ENCODE measurements around the gene GLIS1.

DNA sequence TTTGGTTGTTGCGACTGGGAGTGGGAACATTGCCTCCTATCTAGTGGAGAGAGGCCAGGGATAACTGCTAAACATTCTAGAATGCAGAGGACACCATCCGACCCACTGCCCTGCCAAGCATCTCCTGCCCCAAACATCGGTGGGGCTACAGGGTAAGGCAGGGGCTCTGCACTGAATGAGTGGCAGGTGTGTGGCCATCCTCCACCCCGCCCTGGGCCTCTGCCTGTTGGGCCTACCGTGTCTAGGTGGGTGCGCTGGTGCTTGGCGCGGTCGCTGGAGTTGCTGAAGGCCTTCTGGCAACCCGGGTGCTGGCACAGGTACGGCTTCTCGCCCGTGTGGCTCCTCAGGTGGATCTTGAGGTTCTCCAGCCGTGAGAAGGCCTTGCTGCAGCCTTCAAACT is 209.4 kb downstream of the GLIS1 start:
- TF ChIP-seq CTCF (IDR thresholded peaks at IDR 0.05; ENCODE audit: extremely low read depth in 1 of 2, insufficient read depth in 1 of 2, low read depth in 1 of 2, low read length in 2 of 2) (no peak), POLR2A (IDR thresholded peaks at IDR 0.05; ENCODE audit: low read depth, low read length) (no peak), POLR2AphosphoS5 (IDR thresholded peaks at IDR 0.05; ENCODE audit: insufficient read depth, low read depth, low read length) (no peak)
